Right atrium auricular region (tissue), 2 donors: ENCODE measurements around the gene ROR2. TPM values are rescaled to one million over a fixed set of nuclear protein-coding genes. Genes with fewer than 3 reads are reported as not detected.

Experiments used
- DNase-seq: peaks from one replicate; pipeline ENCODE4 v3.0.0-alpha.2; 2019; ENCODE audit warnings: low spot score
- H3K27ac ChIP-seq, 2 donors: fragments of 200-600 bp; sonication (generic); 1 replicate in 1 of 2; 2 replicates in 1 of 2; pipeline ENCODE4 v1.5.1; 2016 to 2019
- H3K27me3 ChIP-seq, 2 donors: fragments of 200-600 bp; sonication (generic); one replicate each; pipeline versions ENCODE4 v1.5.1 to v1.6.0; 2017 to 2019
- H3K36me3 ChIP-seq: fragments of 200-600 bp; sonication (generic); one replicate; pipeline ENCODE4 v1.5.1; 2016
- H3K4me1 ChIP-seq, 2 donors: fragments of 200-600 bp; sonication (generic); one replicate each; pipeline versions ENCODE4 v1.5.1 to v1.6.0; 2017 to 2019
- H3K4me3 ChIP-seq, 2 donors: fragments of 200-600 bp; sonication (generic); 1 replicate in 1 of 2; 2 replicates in 1 of 2; pipeline ENCODE4 v1.5.1; 2017 to 2019; ENCODE audit warnings: mild to moderate bottlenecking in 1 of 2, moderate library complexity in 1 of 2
- H3K9me3 ChIP-seq, 2 donors: fragments of 200-600 bp; sonication (generic); one replicate each; pipeline ENCODE4 v1.5.1; 2019
- CTCF ChIP-seq, 2 donors: fragments of 200-600 bp; sonication (generic); IDR thresholded peaks; one replicate each; pipeline ENCODE4 v1.5.1; 2019; ENCODE audit warnings: antibody characterized with exemption in 2 of 2
- total RNA-seq, 2 donors: library from RNA; depleted of rRNA; stranded (reverse); fragments of >200 nt; gene quantifications; one replicate each; pipeline ENCODE4 v1.1.0, GENCODE V29; 2016

The ROR2 gene
- total RNA-seq, 2 donors from 2014 or later, result 21.8 to 28.5 TPM

GRCh38 chr9:91727972-91728371 lies 222.1 kb downstream of the ROR2 start:
- TF ChIP-seq CTCF (IDR thresholded peaks at IDR 0.05), result no peak
- H3K27ac ChIP-seq, result peak overlapping the region; percentile 65 to 82
- H3K4me1 ChIP-seq, result peaks cover 0 to 21% of the 10 kb centered on the region in 2 donors

GRCh38 chr9:91727316-91727861 lies 222.6 kb downstream of the ROR2 start:
- peak; percentile 38 to 79 for TF ChIP-seq CTCF (IDR thresholded peaks at IDR 0.05)
- no peak for DNase-seq
- peaks cover 0 to 21% of the 10 kb centered on the region in 2 donors for H3K4me1 ChIP-seq
- peak overlapping the region; percentile 65 to 82 for H3K27ac ChIP-seq
- H3K27me3 ChIP-seq, result no peaks in the 10 kb centered on the region
- peaks cover 23% of the 10 kb centered on the region for H3K36me3 ChIP-seq
- no peak overlapping the region for H3K4me3 ChIP-seq
- H3K9me3 ChIP-seq, result no peaks in the 10 kb centered on the region

More at GRCh38 chr9:91727972-91728371, 222.1 kb downstream of the ROR2 start:
- H3K27me3 ChIP-seq, result no peaks in the 10 kb centered on the region
- H3K36me3 ChIP-seq, result peaks cover 21% of the 10 kb centered on the region
- H3K4me3 ChIP-seq, result no peak overlapping the region
- DNase-seq, result no peak
- H3K9me3 ChIP-seq, result no peaks in the 10 kb centered on the region

- H3K27me3 ChIP-seq, result no peaks in the 10 kb centered on the region
- H3K4me1 ChIP-seq, result peaks cover 0 to 21% of the 10 kb centered on the region in 2 donors
- H3K27ac ChIP-seq, result no peak overlapping the region
- DNase-seq, result no peak
- H3K36me3 ChIP-seq, result peaks cover 23% of the 10 kb centered on the region
- H3K4me3 ChIP-seq, result no peak overlapping the region
- TF ChIP-seq CTCF (IDR thresholded peaks at IDR 0.05), result no peak
- no peaks in the 10 kb centered on the region for H3K9me3 ChIP-seq
Measured at GRCh38 chr9:91726406-91727100, 223.5 kb downstream of the ROR2 start.

- Histone ChIP-seq H3K36me3 (peaks cover 23% of the 10 kb centered on the region), H3K4me3 (no peak overlapping the region), H3K27ac (no peak overlapping the region), H3K9me3 (no peaks in the 10 kb centered on the region), H3K4me1 (peaks cover 0 to 21% of the 10 kb centered on the region in 2 donors), H3K27me3 (no peaks in the 10 kb centered on the region)
- no peak for DNase-seq
- no peak for TF ChIP-seq CTCF (IDR thresholded peaks at IDR 0.05)
Measured at GRCh38 chr9:91725651-91726050, 224.4 kb downstream of the ROR2 start.

GRCh38 chr9:91724609-91725505 lies 225.2 kb downstream of the ROR2 start:
- Histone ChIP-seq H3K36me3 (peaks cover 23% of the 10 kb centered on the region), H3K4me1 (peaks cover 0 to 18% of the 10 kb centered on the region in 2 donors), H3K4me3 (no peak overlapping the region), H3K9me3 (no peaks in the 10 kb centered on the region), H3K27ac (no peak overlapping the region), H3K27me3 (no peaks in the 10 kb centered on the region)
- TF ChIP-seq CTCF (IDR thresholded peaks at IDR 0.05), result no peak
- no peak for DNase-seq
